ENCODE results near the gene MRAS.

- no peak for TF ChIP-seq POLR2AphosphoS5 (IDR thresholded peaks at IDR 0.05)
- TF ChIP-seq, protein P1, sequence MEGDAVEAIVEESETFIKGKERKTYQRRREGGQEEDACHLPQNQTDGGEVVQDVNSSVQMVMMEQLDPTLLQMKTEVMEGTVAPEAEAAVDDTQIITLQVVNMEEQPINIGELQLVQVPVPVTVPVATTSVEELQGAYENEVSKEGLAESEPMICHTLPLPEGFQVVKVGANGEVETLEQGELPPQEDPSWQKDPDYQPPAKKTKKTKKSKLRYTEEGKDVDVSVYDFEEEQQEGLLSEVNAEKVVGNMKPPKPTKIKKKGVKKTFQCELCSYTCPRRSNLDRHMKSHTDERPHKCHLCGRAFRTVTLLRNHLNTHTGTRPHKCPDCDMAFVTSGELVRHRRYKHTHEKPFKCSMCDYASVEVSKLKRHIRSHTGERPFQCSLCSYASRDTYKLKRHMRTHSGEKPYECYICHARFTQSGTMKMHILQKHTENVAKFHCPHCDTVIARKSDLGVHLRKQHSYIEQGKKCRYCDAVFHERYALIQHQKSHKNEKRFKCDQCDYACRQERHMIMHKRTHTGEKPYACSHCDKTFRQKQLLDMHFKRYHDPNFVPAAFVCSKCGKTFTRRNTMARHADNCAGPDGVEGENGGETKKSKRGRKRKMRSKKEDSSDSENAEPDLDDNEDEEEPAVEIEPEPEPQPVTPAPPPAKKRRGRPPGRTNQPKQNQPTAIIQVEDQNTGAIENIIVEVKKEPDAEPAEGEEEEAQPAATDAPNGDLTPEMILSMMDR (IDR thresholded peaks at IDR 0.05) = no peak
- TF ChIP-seq POLR2A (IDR thresholded peaks at IDR 0.05) = no peak
- TF ChIP-seq EP300 (IDR thresholded peaks at IDR 0.05) = no peak
Observed at GRCh38 chr3:138396752-138397410, 48.5 kb downstream of the MRAS start.

Data from gastroesophageal sphincter (tissue), 3 donors.